ENCODE results near the gene SLC9A5.

SLC9A5 gene

DNA sequence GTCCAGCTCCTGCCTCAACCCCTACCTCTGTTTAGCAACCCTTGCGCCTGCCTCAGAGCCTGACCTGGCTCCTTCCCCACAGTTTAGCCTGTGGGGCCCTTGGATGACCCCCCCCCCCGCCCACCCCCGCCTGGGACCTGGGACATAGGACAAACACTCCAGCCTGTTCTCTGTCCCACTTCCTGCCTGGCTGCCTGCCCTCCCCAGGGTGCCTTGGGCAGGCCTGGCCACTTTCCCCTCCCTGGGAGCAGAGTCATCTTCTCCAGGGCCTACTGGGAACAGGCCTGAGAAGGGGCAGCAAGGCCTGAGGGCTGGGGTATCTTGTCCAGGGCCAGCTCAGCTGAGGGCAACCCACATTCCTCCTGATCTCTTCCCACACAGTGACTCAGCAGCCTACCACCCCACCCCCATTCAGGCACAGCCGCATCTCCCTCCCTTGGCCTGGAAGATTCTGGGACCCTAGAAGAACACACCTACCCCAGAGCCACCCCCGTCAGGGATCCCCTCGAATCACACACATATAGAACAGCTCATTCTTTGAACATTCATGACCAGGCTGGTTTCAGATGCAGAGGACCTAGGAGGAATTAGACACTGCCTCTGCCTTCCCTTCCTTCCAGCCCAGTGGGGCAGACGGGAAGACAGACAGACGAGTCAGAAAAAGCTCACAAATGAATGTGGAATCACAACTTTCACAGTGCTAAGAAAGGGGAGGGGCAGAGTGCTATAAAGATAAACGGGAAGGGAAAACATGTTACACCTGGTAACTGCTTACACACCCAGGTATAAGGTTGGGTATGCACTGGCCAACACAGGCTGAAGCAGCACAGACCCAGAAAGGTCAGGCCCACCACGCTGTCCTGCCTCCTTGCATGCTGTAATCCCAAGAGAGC, 7.5 kb upstream of the SLC9A5 start:
- DNase-seq: no peak

DNA sequence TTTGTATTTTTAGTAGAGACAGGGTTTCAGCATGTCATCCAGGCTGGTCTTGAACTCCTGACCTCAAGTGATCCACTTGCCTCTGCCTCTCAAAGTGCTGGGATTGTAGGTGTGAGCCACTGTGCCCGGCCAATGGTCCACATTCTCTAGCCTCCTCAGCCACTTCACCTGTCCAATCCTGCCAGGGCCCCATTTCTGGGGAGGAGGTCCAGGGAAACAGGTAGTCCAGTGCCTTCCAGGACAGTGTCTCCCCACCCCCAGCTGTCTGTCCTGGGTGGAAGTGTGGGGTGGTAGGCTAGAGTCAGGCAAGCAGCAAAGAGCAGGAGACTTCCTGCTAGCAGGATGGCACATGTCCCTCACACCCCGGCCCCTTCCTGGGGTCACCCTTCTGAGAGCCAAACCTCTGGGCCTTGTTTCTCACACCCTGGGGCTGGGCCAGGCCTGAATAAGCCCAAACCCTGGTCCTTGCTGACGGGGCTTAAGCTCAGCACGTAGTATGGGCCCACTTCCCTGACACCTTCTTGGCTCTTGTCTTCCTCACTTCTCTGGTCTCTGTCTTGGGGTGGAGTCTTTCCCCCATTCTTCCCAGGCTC, 6.5 kb upstream of the SLC9A5 start:
- DNase-seq: no peak

GRCh38 chr16:67243481-67243880, 5.3 kb upstream of the SLC9A5 start:
- no peak for DNase-seq

- DNase-seq: no peak
Measured at GRCh38 chr16:67244387-67245185, 4.2 kb upstream of the SLC9A5 start.

DNA sequence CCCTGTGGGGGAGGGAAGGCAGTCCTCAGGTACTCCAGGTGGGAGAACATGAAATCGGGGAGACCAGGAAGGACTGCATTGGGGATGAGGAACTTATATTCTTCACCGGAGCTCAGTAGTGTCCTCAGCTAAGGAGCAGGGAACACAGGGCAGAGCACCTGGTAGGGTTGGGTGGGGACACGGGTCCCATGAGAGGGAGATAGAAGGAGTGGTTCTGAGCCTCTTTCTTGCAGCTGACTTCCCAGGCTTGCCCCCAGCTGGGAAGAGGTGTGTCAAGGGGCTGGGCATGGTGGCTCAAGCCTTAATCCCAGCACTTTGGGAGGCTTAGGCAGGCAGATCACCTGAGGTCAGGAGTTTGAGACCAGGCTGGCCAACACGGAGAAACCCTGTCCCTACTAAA, 3.6 kb upstream of the SLC9A5 start:
- DNase-seq: no peak

GRCh38 chr16:67245674-67246080, 3.1 kb upstream of the SLC9A5 start:
- DNase-seq: no peak

GRCh38 chr16:67246081-67246755, 2.6 kb upstream of the SLC9A5 start:
- peak; percentile 71 for DNase-seq

DNA sequence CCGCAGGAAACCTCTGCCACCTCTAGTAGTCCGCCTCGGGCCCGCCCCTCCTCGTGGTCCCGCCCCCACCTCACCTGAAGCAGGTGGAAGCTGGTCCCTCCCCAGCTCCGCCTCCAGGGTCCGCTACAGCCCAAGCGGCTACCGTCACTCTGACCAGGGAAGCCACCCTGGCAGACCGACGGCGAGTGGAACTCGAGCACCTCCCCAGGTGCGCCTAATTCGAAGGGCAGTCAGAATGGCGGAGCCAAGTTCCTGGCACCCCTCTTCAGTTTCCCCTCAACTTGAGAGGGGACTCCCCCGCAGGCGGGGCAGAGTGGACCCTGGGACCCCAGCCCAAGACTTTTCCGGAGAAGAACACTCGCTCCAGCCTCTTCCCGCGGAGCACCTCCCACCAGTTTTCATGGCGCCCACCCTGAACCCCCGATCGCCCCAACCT, 2.0 kb upstream of the SLC9A5 start:
- DNase-seq: no peak

DNA sequence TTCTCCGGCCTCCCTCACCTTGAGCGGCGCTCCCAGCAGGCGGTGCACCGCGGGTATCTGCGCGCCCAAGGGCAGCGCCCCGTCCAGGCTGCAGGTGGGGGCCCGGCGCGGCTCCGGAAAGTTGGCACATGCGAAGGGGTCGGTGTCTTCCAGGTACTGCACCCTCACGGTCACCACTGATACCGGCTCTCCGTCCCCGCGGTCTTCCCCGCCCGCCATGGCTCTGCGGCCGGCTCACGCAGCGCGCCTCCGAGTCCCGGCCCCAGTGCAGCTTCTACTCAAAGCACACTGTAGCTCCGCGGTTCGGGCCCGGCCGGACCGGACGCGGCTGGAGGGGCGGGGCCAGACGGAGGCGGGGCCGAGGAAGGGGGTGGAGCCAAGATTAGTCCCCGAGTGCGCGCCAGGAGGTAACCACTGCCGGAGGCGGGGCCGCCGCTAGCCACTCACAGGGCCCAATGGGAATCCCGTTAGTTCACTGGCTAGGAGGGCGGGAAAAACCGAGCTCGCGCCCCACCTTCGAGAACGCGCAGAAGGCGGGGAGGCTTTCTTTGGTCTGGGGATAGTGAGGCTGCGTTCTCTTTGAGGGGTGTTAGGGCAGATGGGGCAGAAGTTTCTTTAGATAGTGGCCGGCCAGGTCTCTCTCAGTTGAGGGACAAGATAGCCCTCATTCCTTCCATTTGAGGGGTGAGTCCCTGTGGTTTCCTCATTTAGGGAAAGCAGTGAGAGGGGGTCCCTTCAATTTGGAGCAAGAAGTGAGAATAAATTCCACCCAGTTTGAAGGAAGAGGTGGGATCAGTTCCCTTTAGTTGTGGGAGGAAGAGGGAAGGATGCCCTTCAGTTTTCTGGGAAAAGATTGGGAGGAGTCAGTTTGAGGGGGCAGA, 1.3 kb upstream of the SLC9A5 start, which contains the start of gene FHOD1:
TSS of gene FHOD1 (minus strand) at position 290 of the 881 bp plus-strand sequence. CDS start at position 219, 71 bp downstream.
- DNase-seq: peak; percentile 89

DNA sequence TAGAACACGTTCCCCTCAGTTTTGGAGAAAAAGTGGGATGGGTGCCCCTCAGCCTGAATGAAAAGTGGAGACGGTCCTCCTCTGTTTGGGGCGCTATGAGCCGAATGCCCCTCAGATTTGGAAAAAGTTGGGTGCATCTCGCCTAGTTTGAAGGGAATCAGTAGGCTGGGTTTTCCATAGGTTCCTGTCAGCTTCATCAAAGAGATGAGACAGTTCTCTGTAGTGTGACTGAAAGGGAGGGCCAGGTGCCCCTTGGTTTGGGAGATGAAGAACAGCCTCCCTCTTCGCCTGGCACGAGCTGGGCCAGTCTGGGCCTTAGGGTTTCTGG, 742 bp upstream of the SLC9A5 start:
- DNase-seq: no peak

DNA sequence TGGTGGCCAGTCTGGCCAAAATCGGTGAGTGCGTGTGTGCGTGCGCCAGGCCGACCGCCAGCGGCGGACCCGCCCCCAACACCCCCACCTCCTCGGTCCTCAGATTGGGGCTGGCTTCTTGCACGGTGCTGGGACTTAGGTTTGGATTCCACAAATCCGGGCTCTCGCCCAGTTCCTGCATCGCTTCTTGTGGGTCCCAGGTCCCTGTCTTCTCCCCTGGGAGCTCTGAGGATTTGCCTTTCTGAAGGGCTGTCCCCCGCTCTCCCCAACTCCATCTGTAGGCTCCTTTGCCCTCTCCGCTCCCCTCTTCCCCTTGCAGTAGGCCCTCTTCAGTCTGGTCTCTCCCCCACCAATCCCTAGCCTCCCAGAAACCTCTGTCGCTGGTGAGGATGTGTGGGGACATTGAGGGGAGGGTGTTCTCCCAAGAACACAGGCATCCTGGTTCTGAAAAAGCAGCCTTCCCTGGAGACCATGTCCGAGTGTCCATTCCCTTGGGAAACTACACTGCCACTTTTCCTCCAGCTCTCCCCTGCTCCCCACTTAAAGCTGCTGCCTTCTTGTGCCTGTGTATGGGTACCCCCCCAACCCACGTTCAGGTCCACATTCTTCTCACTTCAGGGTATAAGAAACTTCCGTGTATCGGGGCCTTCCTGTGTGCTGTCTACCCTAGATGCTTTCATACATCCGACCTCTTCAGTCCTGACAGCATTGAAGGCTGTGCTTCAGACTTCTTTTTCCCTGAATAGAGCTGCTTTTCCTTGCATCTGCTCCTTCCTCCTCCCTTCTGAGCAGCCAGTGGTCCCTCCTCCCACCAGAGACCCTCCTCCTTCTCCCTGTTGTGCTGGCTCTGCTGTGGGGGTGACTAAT, 632 bp downstream of the SLC9A5 start:
- no peak for DNase-seq

- no peak for DNase-seq
Measured at GRCh38 chr16:67250045-67250327, 1.2 kb downstream of the SLC9A5 start.

GRCh38 chr16:67252609-67253497, 4.1 kb downstream of the SLC9A5 start:
- peak; percentile 21 for DNase-seq

DNA sequence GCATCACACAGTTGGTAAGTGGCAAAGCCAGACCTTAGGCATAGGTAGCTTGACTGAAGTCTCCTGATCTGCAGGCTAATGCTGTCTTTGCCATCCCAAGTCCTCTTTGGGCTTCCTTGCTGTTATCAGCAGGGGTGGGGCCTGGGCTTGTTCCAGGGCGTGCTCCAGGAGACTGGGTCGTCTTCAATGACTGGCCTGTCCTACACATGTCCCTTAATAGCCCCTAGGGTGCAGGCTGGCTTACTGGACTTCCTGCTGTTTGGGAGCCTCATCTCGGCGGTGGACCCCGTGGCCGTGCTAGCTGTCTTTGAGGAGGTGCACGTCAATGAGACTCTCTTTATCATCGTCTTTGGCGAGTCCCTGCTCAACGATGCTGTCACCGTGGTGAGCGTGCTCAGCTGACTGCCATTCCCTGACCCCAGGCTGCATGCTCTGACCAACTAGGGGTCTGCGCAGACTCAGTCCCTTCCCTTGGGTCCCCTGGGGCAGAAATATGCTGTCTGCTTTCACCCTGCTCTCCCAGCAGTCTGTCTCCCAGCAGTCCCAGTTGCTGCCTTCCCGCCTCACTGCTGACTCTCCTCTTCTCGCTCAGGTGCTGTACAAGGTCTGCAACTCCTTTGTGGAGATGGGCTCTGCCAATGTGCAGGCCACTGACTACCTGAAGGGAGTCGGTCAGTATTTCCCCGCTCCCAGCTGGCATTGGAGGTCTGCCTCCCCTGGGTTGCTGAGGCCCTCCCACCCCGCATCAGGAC, 6.2 kb downstream of the SLC9A5 start:
- no peak for DNase-seq

- DNase-seq: no peak
Measured at GRCh38 chr16:67255553-67256221, 6.9 kb downstream of the SLC9A5 start.

GRCh38 chr16:67256701-67257230, 8.0 kb downstream of the SLC9A5 start:
- DNase-seq: no peak

- DNase-seq: no peak
Measured at GRCh38 chr16:67257486-67258160, 8.8 kb downstream of the SLC9A5 start.
